HepG2 (cell line): ENCODE measurements around the gene EIF4G1. TPM values are rescaled to one million over a fixed set of nuclear protein-coding genes. Genes with fewer than 3 reads are reported as not detected.
A peak's percentile ranks its signal among the peaks of the same experiment; 100 is the strongest.

ENCODE experiments used
- AGO1 ChIP-seq: fragments of 200-400 bp; formaldehyde crosslinking; IDR thresholded peaks from 2 replicates; pipeline ENCODE4 v1.6.1; 2017; ENCODE audit warnings: mild to moderate bottlenecking, low read depth, low read length, moderate library complexity; ENCODE audit not compliant: poor library complexity, severe bottlenecking
- CCDC6 ChIP-seq: sonication (generic); formaldehyde crosslinking; IDR thresholded peaks from 2 replicates; pipeline ENCODE4 v1.8.1; 2022; ENCODE audit warnings: mild to moderate bottlenecking, missing genetic modification reagents, moderate library complexity
- DR1 ChIP-seq: sonication (generic); formaldehyde crosslinking; IDR thresholded peaks from 2 replicates; pipeline ENCODE4 v1.8.0; 2021; ENCODE audit warnings: mild to moderate bottlenecking, missing genetic modification reagents, inconsistent platforms
- FOXO1 ChIP-seq: sonication (generic); formaldehyde crosslinking; IDR thresholded peaks from 2 replicates; pipeline ENCODE4 v1.4.0; 2020; ENCODE audit warnings: missing genetic modification reagents
- GPN1 ChIP-seq: sonication (generic); formaldehyde crosslinking; IDR thresholded peaks from 2 replicates; pipeline ENCODE4 v1.5.1; 2020; ENCODE audit warnings: missing genetic modification reagents, borderline replicate concordance
- HNF4G ChIP-seq, 2 experiments: sonication (generic) in 1 of 2; formaldehyde crosslinking in 1 of 2; IDR thresholded peaks; 2 replicates each; pipeline versions ENCODE4 v1.4.0 to v1.6.1; 2011 to 2020; ENCODE audit warnings: borderline replicate concordance in 2 of 2, low read depth in 2 of 2, mild to moderate bottlenecking in 2 of 2, low read length in 1 of 2, missing genetic modification reagents in 1 of 2, moderate library complexity in 1 of 2
- IKZF4 ChIP-seq: sonication (generic); formaldehyde crosslinking; IDR thresholded peaks from 2 replicates; pipeline ENCODE4 v1.5.1; 2020; ENCODE audit warnings: borderline replicate concordance, mild to moderate bottlenecking, low read depth, missing genetic modification reagents; ENCODE audit errors: not compliant biosample characterization
- KAT8 ChIP-seq: IDR thresholded peaks from 2 replicates; pipeline ENCODE4 v1.6.1; 2016; ENCODE audit warnings: missing genetic modification reagents, missing compliant biosample characterization
- KDM5A ChIP-seq: fragments of 200-600 bp; sonication (generic); IDR thresholded peaks from 2 replicates; pipeline ENCODE4 v1.7.0; 2018; ENCODE audit warnings: antibody characterized with exemption, mild to moderate bottlenecking, low read length, borderline replicate concordance
- NR3C1 ChIP-seq: sonication (generic); formaldehyde crosslinking; IDR thresholded peaks from 2 replicates; pipeline ENCODE4 v1.4.0; 2020; ENCODE audit warnings: missing genetic modification reagents
- TCF12 ChIP-seq, 2 experiments: fragments of 450-650 bp in 1 of 2; sonication (generic) in 1 of 2; formaldehyde crosslinking in 1 of 2; IDR thresholded peaks; 2 replicates each; pipeline versions ENCODE4 v1.6.1 to v1.8.0; 2017 to 2022; ENCODE audit warnings: antibody characterized with exemption in 1 of 2, mild to moderate bottlenecking in 1 of 2, missing genetic modification reagents in 1 of 2, moderate library complexity in 1 of 2
- ZMYM4 ChIP-seq: sonication (generic); formaldehyde crosslinking; IDR thresholded peaks from 2 replicates; pipeline ENCODE4 v1.8.1; 2023; ENCODE audit warnings: mild to moderate bottlenecking, missing genetic modification reagents
- ZNF207 ChIP-seq: fragments of 450-650 bp; IDR thresholded peaks from 2 replicates; pipeline ENCODE4 v1.6.1; 2016; ENCODE audit warnings: antibody characterized with exemption, borderline replicate concordance
- ZNF337 ChIP-seq: sonication (generic); formaldehyde crosslinking; IDR thresholded peaks from 2 replicates; pipeline ENCODE4 v1.5.1; 2020; ENCODE audit warnings: missing genetic modification reagents, low read depth, mild to moderate bottlenecking, borderline replicate concordance
- ZSCAN31 ChIP-seq: sonication (generic); formaldehyde crosslinking; IDR thresholded peaks from 2 replicates; pipeline ENCODE4 v1.5.0; 2020; ENCODE audit warnings: low read depth, mild to moderate bottlenecking, missing genetic modification reagents
- polyA plus RNA-seq, 8 experiments: library from polyadenylated mRNA; depleted of rRNA in 3 of 8; stranded (reverse) in 7 of 8; unstranded in 1 of 8; fragments of >200 nt; fragmentation: Illumina TruSeq in 4 of 8; extraction: Trizol in 4 of 8; gene quantifications; 2 replicates each; pipeline versions ENCODE4 v1.2.1 to v1.2.3, GENCODE V29; 2011 to 2016; ENCODE audit warnings: low read depth in 4 of 8, missing spikeins in 1 of 8, mixed read lengths in 1 of 8; ENCODE audit not compliant: insufficient read depth in 1 of 8
- total RNA-seq, 5 experiments: library from RNA; depleted of rRNA; stranded (reverse); fragments of >200 nt; fragmentation: Illumina TruSeq; extraction: Trizol; gene quantifications; 2 replicates each; pipeline ENCODE4 v1.2.3, GENCODE V29; 2016; ENCODE audit warnings: low read depth in 1 of 5
- TF ChIP-seq, protein P1 (sequence below): sonication (generic); formaldehyde crosslinking; IDR thresholded peaks from 2 replicates; pipeline ENCODE4 v1.4.0; 2020; ENCODE audit warnings: low read depth, mild to moderate bottlenecking, missing genetic modification reagents
- TF ChIP-seq, protein P2 (sequence below): sonication (generic); formaldehyde crosslinking; IDR thresholded peaks from 2 replicates; pipeline ENCODE4 v1.4.0; 2020; ENCODE audit warnings: missing genetic modification reagents
- TF ChIP-seq, protein P3 (sequence below): IDR thresholded peaks from 2 replicates; pipeline ENCODE4 v1.6.1; 2016; ENCODE audit warnings: mild to moderate bottlenecking, missing biosample characterization, missing genetic modification reagents
- TF ChIP-seq, protein P4 (sequence below): sonication (generic); formaldehyde crosslinking; IDR thresholded peaks from 2 replicates; pipeline ENCODE4 v1.5.1; 2020; ENCODE audit warnings: mild to moderate bottlenecking, missing genetic modification reagents, moderate library complexity
- TF ChIP-seq, protein P5 (sequence below): sonication (generic); formaldehyde crosslinking; IDR thresholded peaks from 2 replicates; pipeline ENCODE4 v1.4.0; 2020; ENCODE audit warnings: missing genetic modification reagents, mild to moderate bottlenecking, borderline replicate concordance

EIF4G1 gene
- total and polyA plus RNA-seq, 2 of the 13 experiments (the other 11 are each of a cell fraction or from before 2014, with no cell fraction given), result 208 to 213 TPM

DNA sequence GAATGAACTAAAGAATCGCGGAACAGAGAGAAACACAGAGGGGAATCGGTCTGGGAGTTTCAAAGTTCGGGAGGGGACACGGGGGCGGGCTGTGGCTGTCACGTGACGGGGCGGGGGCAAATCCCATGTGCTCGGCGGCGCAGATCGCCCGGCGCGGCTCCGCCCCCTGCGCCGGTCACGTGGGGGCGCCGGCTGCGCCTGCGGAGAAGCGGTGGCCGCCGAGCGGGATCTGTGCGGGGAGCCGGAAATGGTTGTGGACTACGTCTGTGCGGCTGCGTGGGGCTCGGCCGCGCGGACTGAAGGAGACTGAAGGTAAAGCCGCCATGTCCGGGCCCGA, at the start of gene EIF4G1 (continued):
- TF ChIP-seq, protein P1, sequence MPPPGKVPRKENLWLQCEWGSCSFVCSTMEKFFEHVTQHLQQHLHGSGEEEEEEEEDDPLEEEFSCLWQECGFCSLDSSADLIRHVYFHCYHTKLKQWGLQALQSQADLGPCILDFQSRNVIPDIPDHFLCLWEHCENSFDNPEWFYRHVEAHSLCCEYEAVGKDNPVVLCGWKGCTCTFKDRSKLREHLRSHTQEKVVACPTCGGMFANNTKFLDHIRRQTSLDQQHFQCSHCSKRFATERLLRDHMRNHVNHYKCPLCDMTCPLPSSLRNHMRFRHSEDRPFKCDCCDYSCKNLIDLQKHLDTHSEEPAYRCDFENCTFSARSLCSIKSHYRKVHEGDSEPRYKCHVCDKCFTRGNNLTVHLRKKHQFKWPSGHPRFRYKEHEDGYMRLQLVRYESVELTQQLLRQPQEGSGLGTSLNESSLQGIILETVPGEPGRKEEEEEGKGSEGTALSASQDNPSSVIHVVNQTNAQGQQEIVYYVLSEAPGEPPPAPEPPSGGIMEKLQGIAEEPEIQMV, result no peak
- TF ChIP-seq TCF12 (IDR thresholded peaks at IDR 0.05) (no peak), TCF12 (CRISPR knock-in tag; IDR thresholded peaks at IDR 0.05) (no peak), ZNF337 (CRISPR knock-in tag) (no peak), NR3C1 (CRISPR knock-in tag) (no peak), AGO1 (no peak), HNF4G (IDR thresholded peaks at IDR 0.05; ENCODE audit: borderline replicate concordance, low read depth, low read length) (no peak), HNF4G (CRISPR knock-in tag; IDR thresholded peaks at IDR 0.05; ENCODE audit: borderline replicate concordance, low read depth) (no peak), ZNF207 (no peak), ZMYM4 (CRISPR knock-in tag) (no peak), GPN1 (CRISPR knock-in tag) (no peak), CCDC6 (CRISPR knock-in tag) (peak; percentile 75), IKZF4 (CRISPR knock-in tag) (no peak), KAT8 (CRISPR knock-in tag) (no peak), FOXO1 (CRISPR knock-in tag) (no peak), ZSCAN31 (CRISPR knock-in tag) (no peak), KDM5A (no peak), DR1 (CRISPR knock-in tag) (no peak)
- TF ChIP-seq, protein P2, sequence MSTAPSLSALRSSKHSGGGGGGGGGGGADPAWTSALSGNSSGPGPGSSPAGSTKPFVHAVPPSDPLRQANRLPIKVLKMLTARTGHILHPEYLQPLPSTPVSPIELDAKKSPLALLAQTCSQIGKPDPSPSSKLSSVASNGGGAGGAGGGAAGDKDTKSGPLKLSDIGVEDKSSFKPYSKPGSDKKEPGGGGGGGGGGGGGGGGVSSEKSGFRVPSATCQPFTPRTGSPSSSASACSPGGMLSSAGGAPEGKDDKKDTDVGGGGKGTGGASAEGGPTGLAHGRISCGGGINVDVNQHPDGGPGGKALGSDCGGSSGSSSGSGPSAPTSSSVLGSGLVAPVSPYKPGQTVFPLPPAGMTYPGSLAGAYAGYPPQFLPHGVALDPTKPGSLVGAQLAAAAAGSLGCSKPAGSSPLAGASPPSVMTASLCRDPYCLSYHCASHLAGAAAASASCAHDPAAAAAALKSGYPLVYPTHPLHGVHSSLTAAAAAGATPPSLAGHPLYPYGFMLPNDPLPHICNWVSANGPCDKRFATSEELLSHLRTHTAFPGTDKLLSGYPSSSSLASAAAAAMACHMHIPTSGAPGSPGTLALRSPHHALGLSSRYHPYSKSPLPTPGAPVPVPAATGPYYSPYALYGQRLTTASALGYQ (CRISPR knock-in tag), result no peak
- TF ChIP-seq, protein P3, sequence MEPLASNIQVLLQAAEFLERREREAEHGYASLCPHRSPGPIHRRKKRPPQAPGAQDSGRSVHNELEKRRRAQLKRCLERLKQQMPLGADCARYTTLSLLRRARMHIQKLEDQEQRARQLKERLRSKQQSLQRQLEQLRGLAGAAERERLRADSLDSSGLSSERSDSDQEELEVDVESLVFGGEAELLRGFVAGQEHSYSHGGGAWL (CRISPR knock-in tag), result 0 out of 2 replicates have a peak, but pooled peaks have one; percentile 25
- TF ChIP-seq, protein P4, sequence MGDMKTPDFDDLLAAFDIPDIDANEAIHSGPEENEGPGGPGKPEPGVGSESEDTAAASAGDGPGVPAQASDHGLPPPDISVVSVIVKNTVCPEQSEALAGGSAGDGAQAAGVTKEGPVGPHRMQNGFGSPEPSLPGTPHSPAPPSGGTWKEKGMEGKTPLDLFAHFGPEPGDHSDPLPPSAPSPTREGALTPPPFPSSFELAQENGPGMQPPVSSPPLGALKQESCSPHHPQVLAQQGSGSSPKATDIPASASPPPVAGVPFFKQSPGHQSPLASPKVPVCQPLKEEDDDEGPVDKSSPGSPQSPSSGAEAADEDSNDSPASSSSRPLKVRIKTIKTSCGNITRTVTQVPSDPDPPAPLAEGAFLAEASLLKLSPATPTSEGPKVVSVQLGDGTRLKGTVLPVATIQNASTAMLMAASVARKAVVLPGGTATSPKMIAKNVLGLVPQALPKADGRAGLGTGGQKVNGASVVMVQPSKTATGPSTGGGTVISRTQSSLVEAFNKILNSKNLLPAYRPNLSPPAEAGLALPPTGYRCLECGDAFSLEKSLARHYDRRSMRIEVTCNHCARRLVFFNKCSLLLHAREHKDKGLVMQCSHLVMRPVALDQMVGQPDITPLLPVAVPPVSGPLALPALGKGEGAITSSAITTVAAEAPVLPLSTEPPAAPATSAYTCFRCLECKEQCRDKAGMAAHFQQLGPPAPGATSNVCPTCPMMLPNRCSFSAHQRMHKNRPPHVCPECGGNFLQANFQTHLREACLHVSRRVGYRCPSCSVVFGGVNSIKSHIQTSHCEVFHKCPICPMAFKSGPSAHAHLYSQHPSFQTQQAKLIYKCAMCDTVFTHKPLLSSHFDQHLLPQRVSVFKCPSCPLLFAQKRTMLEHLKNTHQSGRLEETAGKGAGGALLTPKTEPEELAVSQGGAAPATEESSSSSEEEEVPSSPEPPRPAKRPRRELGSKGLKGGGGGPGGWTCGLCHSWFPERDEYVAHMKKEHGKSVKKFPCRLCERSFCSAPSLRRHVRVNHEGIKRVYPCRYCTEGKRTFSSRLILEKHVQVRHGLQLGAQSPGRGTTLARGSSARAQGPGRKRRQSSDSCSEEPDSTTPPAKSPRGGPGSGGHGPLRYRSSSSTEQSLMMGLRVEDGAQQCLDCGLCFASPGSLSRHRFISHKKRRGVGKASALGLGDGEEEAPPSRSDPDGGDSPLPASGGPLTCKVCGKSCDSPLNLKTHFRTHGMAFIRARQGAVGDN, result no peak
- TF ChIP-seq, protein P5, sequence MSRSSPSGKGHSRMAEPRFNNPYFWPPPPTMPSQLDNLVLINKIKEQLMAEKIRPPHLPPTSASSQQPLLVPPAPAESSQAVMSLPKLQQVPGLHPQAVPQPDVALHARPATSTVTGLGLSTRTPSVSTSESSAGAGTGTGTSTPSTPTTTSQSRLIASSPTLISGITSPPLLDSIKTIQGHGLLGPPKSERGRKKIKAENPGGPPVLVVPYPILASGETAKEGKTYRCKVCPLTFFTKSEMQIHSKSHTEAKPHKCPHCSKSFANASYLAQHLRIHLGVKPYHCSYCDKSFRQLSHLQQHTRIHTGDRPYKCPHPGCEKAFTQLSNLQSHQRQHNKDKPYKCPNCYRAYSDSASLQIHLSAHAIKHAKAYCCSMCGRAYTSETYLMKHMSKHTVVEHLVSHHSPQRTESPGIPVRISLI, result no peak
